B cell (primary cell): ENCODE results near the gene SULT2B1. TPM values are rescaled to one million over a fixed set of nuclear protein-coding genes. Genes with fewer than 3 reads are reported as not detected.
"Not testable (repeated sequence)": the region's sequence is repeated elsewhere in the genome, so short reads cannot be mapped to it uniquely, and the experiment has no call there.

Source experiments
- ATAC-seq: fragments of 200-7000 bp; cut with Tn5 transposase; one replicate; pipeline ENCODE4 v1.10.0; 2021; ENCODE audit warnings: low read depth, mild to moderate bottlenecking, moderate number of reproducible peaks, moderate library complexity
- CTCF ChIA-PET: fragments of 350-600 bp; sonication (Branson Sonifier 250); formaldehyde crosslinking; loops from one replicate; lab custom pipeline; 2021; ENCODE audit warnings: antibody characterized with exemption, inconsistent platforms; lab: Charles Lee
- POLR2A ChIA-PET: fragments of 350-600 bp; sonication (Branson Sonifier 250); formaldehyde crosslinking; loops from one replicate; lab custom pipeline; 2021; ENCODE audit warnings: antibody characterized with exemption; lab: Charles Lee
- DNase-seq: peaks from one replicate; pipeline ENCODE4 v3.0.0; 2013
- H2AFZ ChIP-seq: 2 replicates; pipeline ENCODE4 v1.6.1; 2012; ENCODE audit warnings: mild to moderate bottlenecking, low read depth, low read length; ENCODE audit not compliant: insufficient read depth, poor library complexity, severe bottlenecking
- H3K27ac ChIP-seq, 2 donors: 1 replicate in 1 of 2; 2 replicates in 1 of 2; pipeline ENCODE4 v1.5.1; 2012 to 2013; ENCODE audit warnings: low read length in 2 of 2, mild to moderate bottlenecking in 2 of 2, moderate library complexity in 1 of 2
- H3K27me3 ChIP-seq, 4 experiments: fragments of 200-600 bp in 1 of 4; sonication (generic) in 1 of 4; replicated peaks in 1 of 4; 1 replicate in 2 of 4; 2 replicates in 2 of 4; pipeline versions ENCODE4 v1.6.1 to v1.7.0; 2013 to 2016; ENCODE audit warnings: low read length in 3 of 4, mild to moderate bottlenecking in 2 of 4, mixed read lengths in 1 of 4, moderate library complexity in 1 of 4; ENCODE audit not compliant: insufficient read depth in 4 of 4, control insufficient read depth in 3 of 4; ENCODE audit errors: control extremely low read depth in 1 of 4
- H3K36me3 ChIP-seq, 2 experiments: replicated peaks in 1 of 2; 1 replicate in 1 of 2; 2 replicates in 1 of 2; pipeline versions ENCODE4 v1.6.1 to v1.7.1; 2013; ENCODE audit warnings: low read length in 1 of 2; ENCODE audit not compliant: insufficient read depth in 2 of 2, control insufficient read depth in 1 of 2; ENCODE audit errors: control extremely low read depth in 1 of 2, extremely low read depth in 1 of 2
- H3K4me1 ChIP-seq, 2 donors: fragments of 200-600 bp in 1 of 2; sonication (generic) in 1 of 2; 1 replicate in 1 of 2; 2 replicates in 1 of 2; pipeline versions ENCODE4 v1.5.1 to v1.6.1; 2013 to 2017; ENCODE audit warnings: low read length in 2 of 2; ENCODE audit not compliant: control insufficient read depth in 2 of 2, insufficient read depth in 2 of 2
- H3K4me2 ChIP-seq: replicated peaks from 2 replicates; pipeline ENCODE3; 2012; ENCODE audit warnings: mild to moderate bottlenecking, low read depth, low read length; ENCODE audit not compliant: poor library complexity, severe bottlenecking
- H3K4me3 ChIP-seq, 5 experiments: fragments of 200-600 bp in 1 of 5; sonication (generic) in 1 of 5; 1 replicate in 3 of 5; 2 replicates in 2 of 5; pipeline versions ENCODE4 v1.5.1 to v1.7.0; 2011 to 2016; ENCODE audit warnings: low read length in 4 of 5, mild to moderate bottlenecking in 4 of 5, low read depth in 2 of 5, control low read depth in 1 of 5, moderate library complexity in 1 of 5; ENCODE audit not compliant: insufficient read depth in 1 of 5; ENCODE audit errors: control extremely low read depth in 1 of 5, extremely low read depth in 1 of 5
- H3K79me2 ChIP-seq: fragments of 200-600 bp; sonication (generic); one replicate; pipeline ENCODE4 v1.6.0; 2016; ENCODE audit warnings: low read length; ENCODE audit not compliant: control insufficient read depth, insufficient read depth
- H3K9ac ChIP-seq: fragments of 200-600 bp; sonication (generic); 2 replicates; pipeline ENCODE4 v1.6.1; 2017; ENCODE audit warnings: mild to moderate bottlenecking, low read length, moderate library complexity
- H3K9me3 ChIP-seq, 3 donors: one replicate each; pipeline versions ENCODE4 v1.6.1 to v1.7.1; 2013; ENCODE audit warnings: low read length in 2 of 3; ENCODE audit not compliant: control insufficient read depth in 2 of 3, insufficient read depth in 1 of 3; ENCODE audit errors: control extremely low read depth in 1 of 3
- H4K20me1 ChIP-seq: 2 replicates; pipeline ENCODE4 v1.6.0; 2012; ENCODE audit warnings: mild to moderate bottlenecking, low read length; ENCODE audit not compliant: insufficient read depth, control insufficient read depth, poor library complexity, severe bottlenecking
- H3K27ac Mint-ChIP-seq: one replicate; pipeline ENCODE4 v1.8.0; 2021; ENCODE audit warnings: mixed read lengths
- H3K27me3 Mint-ChIP-seq: one replicate; pipeline ENCODE4 v1.8.0; 2021; ENCODE audit warnings: mixed read lengths
- H3K4me1 Mint-ChIP-seq: one replicate; pipeline ENCODE4 v1.8.0; 2021; ENCODE audit warnings: mixed read lengths
- H3K4me3 Mint-ChIP-seq: one replicate; pipeline ENCODE4 v1.8.0; 2021; ENCODE audit warnings: mixed read lengths
- H3K9me3 Mint-ChIP-seq: one replicate; pipeline ENCODE4 v1.8.0; 2022; ENCODE audit warnings: mixed read lengths; ENCODE audit not compliant: insufficient read depth
- EZH2 ChIP-seq: IDR thresholded peaks from 2 replicates; pipeline ENCODE4 v1.6.1; 2012; ENCODE audit warnings: borderline replicate concordance, low read depth, mild to moderate bottlenecking, moderate library complexity, low read length; ENCODE audit not compliant: insufficient read depth, poor library complexity, severe bottlenecking
- WGBS: methylation state at CpG from one replicate; pipeline ENCODE4 v1.1.5; 2013; ENCODE audit warnings: missing lambda C conversion rate; ENCODE audit not compliant: insufficient coverage; 5-methylcytosine and 5-hydroxymethylcytosine counted together
- intact Hi-C: fragments of 100-400 bp; cut with micrococcal nuclease; formaldehyde crosslinking; loops from one replicate; pipeline ENCODE4 v1.10.0; 2022
- polyA plus RNA-seq: library from polyadenylated mRNA; depleted of rRNA; stranded (reverse); fragments of >200 nt; gene quantifications from 2 replicates; pipeline ENCODE4 v1.2.3, GENCODE V29; 2012
- total RNA-seq, 2 donors: library from RNA; stranded (reverse); fragments of 120-200 nt in 1 of 2; gene quantifications; 1 replicate in 1 of 2; 2 replicates in 1 of 2; pipeline versions ENCODE4 v1.2.3 to v1.2.4, GENCODE V29; 2013 to 2022
- TF ChIP-seq, protein P1 (sequence below): fragments of 200-600 bp; IDR thresholded peaks from one replicate; pipeline ENCODE4 v1.8.0; 2022; ENCODE audit warnings: antibody characterized with exemption, mild to moderate bottlenecking

Gene SULT2B1
- total and polyA plus RNA-seq, 2 donors (not counting 1 experiment from before 2014, with no cell fraction given) = not detected

DNA sequence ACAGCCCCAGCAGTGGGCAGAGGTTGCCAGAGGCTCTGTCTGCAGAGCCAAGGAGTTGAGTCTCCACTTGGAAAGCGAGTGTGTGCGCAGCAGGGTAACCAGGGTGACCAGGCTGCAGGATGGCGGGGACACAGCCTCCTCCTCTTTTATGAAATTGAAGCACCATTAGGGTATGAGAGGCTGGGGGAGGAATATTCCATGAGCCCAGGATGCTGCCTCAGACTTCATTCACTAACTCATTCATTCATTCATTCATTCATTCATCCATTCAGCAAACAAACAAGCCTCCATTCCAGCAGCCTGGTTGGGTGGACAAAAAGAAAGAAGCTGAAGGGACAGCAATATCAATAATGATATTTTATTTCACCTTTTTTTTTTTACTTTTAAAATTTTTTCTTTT is 33.8 kb upstream of the SULT2B1 start:
- DNase-seq = no peak
- Histone ChIP-seq H3K9me3 (no peaks in the 10 kb centered on the region), H3K9ac (no peak overlapping the region), H3K27me3 (peaks cover 0 to under 1% (median under 1%) of the 10 kb centered on the region in 4 experiments), H3K4me3 (no peak overlapping the region), H3K36me3 (no peaks in the 10 kb centered on the region), H3K27ac (no peak overlapping the region), H3K79me2 (no peaks in the 10 kb centered on the region), H3K4me1 (peaks cover under 1 to 3% of the 10 kb centered on the region in 2 donors), H4K20me1 (no peaks in the 10 kb centered on the region), H3K4me2 (no peak overlapping the region), H2AFZ (no peak overlapping the region)
- Mint-ChIP-seq H3K4me3 (no peak overlapping the region), H3K27me3 (peaks cover 5% of the 10 kb centered on the region), H3K9me3 (no peaks in the 10 kb centered on the region), H3K4me1 (peaks cover 4% of the 10 kb centered on the region), H3K27ac (no peak overlapping the region)
- ChIA-PET POLR2A (no interaction called here), CTCF (no interaction called here)
- intact Hi-C loops = no loop called here
- TF ChIP-seq EZH2 = no peak
- TF ChIP-seq, protein P1, sequence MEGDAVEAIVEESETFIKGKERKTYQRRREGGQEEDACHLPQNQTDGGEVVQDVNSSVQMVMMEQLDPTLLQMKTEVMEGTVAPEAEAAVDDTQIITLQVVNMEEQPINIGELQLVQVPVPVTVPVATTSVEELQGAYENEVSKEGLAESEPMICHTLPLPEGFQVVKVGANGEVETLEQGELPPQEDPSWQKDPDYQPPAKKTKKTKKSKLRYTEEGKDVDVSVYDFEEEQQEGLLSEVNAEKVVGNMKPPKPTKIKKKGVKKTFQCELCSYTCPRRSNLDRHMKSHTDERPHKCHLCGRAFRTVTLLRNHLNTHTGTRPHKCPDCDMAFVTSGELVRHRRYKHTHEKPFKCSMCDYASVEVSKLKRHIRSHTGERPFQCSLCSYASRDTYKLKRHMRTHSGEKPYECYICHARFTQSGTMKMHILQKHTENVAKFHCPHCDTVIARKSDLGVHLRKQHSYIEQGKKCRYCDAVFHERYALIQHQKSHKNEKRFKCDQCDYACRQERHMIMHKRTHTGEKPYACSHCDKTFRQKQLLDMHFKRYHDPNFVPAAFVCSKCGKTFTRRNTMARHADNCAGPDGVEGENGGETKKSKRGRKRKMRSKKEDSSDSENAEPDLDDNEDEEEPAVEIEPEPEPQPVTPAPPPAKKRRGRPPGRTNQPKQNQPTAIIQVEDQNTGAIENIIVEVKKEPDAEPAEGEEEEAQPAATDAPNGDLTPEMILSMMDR = no peak
- no CpG with 5 or more reads among the region's 3 CpGs for WGBS
- ATAC-seq = no peak

DNA sequence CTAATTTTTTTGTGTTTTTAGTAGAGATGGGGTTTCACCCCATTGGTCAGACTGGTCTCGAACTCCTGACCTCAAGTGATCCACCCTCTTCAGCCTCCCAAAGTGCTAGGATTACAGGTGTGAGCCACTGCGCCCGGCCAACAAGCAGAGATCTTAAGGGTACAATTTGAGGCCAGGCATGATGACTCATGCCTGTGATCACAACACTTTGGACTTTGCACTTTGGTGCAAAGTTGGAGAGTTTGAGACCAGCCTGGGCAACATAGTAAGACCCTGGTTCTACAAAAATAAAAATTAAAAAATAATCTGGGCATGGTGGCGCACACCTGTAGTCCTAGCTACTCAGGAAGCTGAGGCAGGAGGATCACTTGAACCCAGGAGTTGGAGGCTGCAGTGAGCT is 32.5 kb upstream of the SULT2B1 start:
- 95% methylated on average over 4 of the region's 4 CpGs for WGBS
- H3K9me3 Mint-ChIP-seq, H3K4me3 Mint-ChIP-seq, H3K4me2 ChIP-seq, H3K4me1 Mint-ChIP-seq, H3K36me3 ChIP-seq, H3K27ac Mint-ChIP-seq, H3K27me3 Mint-ChIP-seq, ATAC-seq, H3K79me2 ChIP-seq, intact Hi-C loops, DNase-seq, H3K9ac ChIP-seq, H2AFZ ChIP-seq, H3K27ac ChIP-seq, H3K4me1 ChIP-seq, H3K4me3 ChIP-seq, H3K9me3 ChIP-seq, CTCF ChIA-PET, H3K27me3 ChIP-seq, H4K20me1 ChIP-seq: not testable (repeated sequence)
- POLR2A ChIA-PET = interaction anchor here (0.6 kb wide), 1 partner anchor 379 kb away, joined by 6 read pairs; the partner anchor contains the start of gene TULP2
